IPS-18c (cell line): ENCODE results near the gene ADGRE2.
"Not testable (repeated sequence)": the region's sequence is repeated elsewhere in the genome, so short reads cannot be mapped to it uniquely, and the experiment has no call there.

Experiments used
- H3K4me3 ChIP-seq: 2 replicates; pipeline ENCODE4 v1.7.0; 2013; ENCODE audit warnings: low read depth, mild to moderate bottlenecking, low read length, moderate library complexity; ENCODE audit not compliant: insufficient read depth
- H3K9me3 ChIP-seq: one replicate; pipeline ENCODE4 v1.6.1; 2013; ENCODE audit warnings: mild to moderate bottlenecking, low read length, moderate library complexity; ENCODE audit not compliant: control insufficient read depth, insufficient read depth

Gene ADGRE2

DNA sequence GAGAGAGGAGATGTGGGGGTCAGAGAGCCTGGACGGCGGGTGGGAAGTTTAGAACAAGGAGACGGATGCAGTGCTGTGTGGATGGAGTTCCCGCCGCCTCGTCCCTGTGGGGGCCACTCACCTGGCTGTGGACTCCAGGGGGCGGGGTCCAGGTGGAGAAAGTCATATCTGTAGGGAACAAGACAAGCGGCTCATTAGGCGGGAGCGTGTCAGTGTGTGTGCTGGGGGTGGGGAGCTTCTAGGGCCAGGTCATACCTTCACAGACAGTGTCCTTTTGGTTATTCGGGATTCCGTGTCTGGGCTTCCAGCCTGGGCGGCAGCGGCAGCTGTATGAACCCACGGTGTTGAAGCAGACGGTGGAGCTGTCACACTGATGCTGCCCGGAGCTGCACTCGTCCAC is 13.0 kb downstream of the ADGRE2 start:
- not testable (repeated sequence) for H3K9me3 ChIP-seq, H3K4me3 ChIP-seq

DNA sequence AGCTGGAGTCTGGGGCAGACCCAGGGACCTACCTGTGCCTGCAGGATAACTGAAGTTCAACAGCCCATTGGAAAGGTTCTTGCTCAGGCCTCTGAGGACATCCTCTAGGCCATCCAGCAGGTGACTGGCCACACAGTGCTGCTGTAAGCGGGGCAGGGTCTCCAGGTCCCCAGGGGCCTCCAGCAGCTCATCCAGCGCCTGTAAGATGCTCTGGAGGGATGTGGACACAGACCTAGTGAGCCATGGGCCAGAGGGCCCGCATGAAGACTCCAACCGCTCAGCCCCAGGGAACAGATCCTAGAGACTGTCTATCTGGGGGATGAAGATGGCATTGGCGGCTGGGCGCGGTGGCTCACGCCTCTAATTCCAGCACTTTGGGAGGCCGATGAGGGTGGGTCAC is 14.0 kb downstream of the ADGRE2 start:
- Histone ChIP-seq H3K4me3 (no peak overlapping the region), H3K9me3 (no peaks in the 10 kb centered on the region)

DNA sequence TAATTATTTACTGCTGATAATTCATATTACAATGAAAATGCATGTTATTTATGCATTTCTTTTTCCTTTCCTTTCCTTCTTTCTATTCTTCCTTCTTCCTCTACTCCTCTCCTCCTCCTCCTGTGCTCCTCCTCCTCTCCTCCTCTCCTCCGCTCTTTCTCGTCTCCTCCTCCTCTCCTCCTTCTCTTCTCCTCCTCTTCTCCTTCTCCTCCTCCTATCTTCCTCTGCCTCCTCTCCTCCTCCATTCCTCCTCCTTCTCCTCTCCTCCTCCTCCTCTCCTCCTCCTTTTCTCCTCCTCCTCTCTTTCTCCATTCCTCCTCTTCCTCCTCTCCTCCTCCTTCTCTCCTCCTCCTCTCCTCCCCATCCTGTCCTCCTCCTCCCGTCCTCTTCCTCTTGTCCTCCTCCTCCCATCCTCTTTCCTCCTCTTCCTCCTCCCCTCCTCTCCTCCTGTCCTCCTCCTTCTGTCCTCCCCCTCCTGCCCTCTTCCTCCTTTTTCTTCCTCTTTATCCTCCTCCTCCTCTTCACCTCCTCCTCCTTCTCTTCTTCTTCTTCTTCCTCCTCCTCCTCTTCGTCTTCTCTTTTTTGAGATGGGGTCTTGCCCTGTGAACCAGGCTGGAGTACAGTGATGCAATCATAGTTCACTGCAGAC is 14.7 kb downstream of the ADGRE2 start:
- Histone ChIP-seq H3K4me3 (no peak overlapping the region), H3K9me3 (no peaks in the 10 kb centered on the region)

DNA sequence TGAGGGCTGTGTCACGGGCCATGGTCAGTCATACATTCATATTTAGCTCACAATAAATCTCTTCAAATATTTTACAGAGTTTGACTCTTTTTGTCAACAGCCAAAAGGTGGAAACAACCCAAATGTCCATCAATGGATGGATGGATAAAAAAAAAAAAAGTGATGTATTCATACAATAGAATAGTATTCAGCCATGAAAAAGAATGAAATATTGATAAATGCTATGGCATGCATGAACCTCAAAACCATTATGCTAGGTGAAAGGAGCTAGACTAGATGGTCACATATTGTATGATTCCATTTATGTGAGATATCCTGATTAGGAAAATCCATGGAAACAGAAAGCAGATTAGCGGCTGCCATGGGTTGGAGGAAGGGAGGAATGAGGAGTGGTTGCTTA is 16.2 kb downstream of the ADGRE2 start:
- no peaks in the 10 kb centered on the region for H3K9me3 ChIP-seq
- H3K4me3 ChIP-seq, result no peak overlapping the region

DNA sequence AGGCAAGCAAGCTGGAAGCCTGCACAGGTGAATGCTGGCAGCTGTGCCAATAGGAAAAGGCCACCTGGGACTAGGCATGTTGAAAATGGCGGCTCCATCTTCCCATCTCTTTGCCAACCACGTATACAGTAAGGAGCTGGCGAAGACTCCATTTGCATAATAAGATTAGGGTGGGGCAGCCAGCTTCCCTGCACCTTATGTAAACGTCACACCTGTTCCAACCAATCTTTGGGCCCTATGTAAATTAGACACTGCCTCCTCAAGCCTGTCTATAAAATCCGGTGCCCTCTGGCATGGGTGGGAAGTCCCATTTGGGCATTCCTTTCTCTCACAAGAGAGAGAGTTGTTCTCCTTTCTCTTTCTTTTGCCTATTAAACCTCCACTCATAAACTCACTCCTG is 16.8 kb downstream of the ADGRE2 start:
- no peak overlapping the region for H3K4me3 ChIP-seq
- H3K9me3 ChIP-seq, result no peaks in the 10 kb centered on the region

DNA sequence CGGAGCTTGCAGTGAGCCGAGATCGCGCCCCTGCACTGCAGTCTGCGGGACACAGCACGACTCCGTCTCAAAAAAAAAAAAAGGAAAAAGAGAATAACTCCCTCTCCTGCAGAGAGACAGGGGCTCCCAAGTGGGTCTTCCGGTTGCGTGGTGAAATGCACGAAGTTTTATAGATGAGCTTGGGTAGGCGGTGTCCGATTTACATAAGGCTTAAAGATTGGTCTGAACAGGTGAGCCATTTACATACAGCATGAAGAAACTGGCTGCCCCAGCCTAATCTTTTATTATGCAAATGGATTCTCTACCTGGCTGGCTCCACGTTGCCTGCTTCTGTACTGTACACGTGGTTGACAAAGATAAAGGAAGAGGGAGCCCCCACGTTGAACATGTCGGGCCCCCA is 19.5 kb downstream of the ADGRE2 start:
- Histone ChIP-seq H3K9me3 (no peaks in the 10 kb centered on the region), H3K4me3 (no peak overlapping the region)

DNA sequence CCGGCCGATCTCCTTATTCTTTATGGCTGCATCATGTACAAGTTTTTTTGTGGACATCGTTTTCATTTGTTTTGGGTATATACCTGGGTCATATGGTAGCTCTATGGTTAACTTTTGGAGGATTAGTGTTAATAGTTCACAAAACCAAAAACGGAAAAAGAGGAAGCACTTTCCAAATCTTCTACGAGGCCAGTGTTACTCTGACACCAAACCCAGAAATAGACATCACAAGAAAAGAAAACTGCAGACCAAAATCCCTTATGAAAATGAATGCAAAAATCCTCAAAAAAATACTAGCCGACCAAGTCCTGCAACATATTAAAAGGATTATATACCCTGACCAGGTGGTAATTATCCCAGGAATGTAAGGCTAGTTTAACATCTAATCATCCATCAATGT is 29.8 kb downstream of the ADGRE2 start:
- H3K4me3 ChIP-seq, result no peak overlapping the region
- H3K9me3 ChIP-seq, result no peaks in the 10 kb centered on the region

DNA sequence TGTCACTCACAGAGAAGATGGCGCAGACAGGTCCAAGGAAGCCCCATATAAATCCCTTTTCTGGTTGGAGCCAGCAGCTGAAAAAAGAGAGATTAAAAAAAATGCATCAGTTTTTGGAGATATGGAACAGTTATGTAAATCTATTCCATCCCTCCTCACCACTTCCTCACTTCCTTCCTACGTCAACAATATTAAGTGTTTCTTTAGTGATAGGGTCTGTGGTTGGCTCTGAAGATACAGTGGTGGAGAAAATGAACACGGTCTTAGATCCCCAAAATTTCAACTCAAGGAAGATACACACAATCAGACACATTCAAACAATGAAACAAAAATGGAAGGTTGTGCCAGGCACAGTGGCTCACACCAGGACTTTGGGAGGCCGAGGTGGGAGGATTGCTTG is 31.5 kb downstream of the ADGRE2 start:
- Histone ChIP-seq H3K4me3 (no peak overlapping the region), H3K9me3 (peaks cover 4% of the 10 kb centered on the region)

DNA sequence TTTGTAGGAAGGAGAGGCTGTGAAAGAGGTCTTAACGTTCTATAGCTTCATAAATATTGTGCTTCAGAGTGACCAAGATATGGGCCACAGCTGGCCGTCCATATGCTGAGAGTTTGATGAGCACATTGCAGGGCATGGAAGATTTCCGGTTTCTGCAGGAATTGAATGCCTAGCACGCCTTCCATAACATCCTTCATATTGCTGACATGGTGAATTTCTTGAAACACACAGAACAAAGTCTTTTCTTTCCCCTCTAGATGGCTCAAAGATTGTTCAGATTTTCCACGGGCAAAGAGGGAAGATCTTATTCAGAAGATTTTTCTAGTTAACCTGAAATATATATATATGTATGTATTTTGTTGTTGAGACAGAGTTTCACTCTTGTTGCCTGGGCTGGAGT is 42.4 kb downstream of the ADGRE2 start:
- H3K4me3 ChIP-seq, result no peak overlapping the region
- H3K9me3 ChIP-seq, result peaks cover 7% of the 10 kb centered on the region

DNA sequence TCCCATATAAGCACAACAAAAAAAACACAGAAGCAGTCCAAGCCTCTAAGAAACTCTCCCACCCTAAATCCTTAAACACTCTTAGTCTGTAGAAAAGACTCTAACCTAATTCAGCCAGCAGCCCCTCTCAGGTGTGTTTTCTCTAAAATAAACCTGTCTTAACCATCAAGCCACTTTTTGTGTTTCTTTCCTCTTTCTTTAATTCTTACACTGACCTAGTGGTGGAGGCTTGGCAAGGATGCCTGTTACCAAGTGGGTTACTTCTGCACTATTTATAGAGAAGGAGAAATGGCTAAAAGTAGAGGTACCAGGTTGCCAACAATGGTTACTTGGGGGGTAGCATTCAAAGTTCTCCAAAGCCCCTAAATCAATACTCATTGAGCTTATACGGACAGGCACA is 44.8 kb downstream of the ADGRE2 start:
- Histone ChIP-seq H3K4me3 (no peak overlapping the region), H3K9me3 (peaks cover 5% of the 10 kb centered on the region)

DNA sequence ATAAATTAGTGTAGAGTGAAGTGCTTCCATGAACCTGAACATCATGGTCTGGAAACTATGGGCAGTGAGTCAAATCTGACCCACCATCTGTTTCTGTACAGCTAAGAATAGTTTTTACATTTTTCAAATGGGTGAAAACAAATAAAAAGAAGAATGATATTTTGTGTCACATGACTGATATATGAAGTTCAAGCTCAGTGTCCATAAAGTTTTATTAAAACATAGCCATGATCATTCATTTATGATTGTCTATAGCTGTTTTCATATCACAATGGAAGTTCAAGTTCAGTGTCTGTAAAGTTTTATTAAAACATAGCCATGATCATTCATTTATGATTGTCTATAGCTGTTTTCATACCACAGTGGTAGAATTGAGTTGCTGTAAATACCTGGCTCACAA is 45.9 kb downstream of the ADGRE2 start:
- Histone ChIP-seq H3K4me3 (no peak overlapping the region), H3K9me3 (peaks cover 5% of the 10 kb centered on the region)

DNA sequence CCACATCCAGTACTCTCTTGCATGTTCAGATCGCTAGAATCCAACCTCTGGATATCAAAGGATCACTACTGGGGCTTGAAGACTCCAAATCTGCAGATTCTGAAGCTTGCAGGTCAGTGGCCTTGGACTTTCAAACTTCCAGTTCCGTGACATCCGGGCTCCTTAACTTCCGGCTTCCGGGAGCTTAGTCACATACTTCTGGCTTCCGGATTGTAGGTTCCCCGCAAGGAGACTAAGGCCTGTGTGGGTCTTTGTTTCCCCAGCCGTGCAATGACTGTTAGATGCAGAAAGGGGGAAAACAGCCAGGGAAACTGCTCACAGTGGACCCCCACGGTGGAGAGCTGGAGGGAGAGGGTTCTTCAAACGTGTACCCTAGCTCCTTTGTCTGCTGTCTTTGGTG is 47.2 kb downstream of the ADGRE2 start:
- Histone ChIP-seq H3K9me3 (peaks cover 5% of the 10 kb centered on the region), H3K4me3 (0 out of 2 replicates have a peak overlapping the region, but pooled peaks have one; percentile 9)

DNA sequence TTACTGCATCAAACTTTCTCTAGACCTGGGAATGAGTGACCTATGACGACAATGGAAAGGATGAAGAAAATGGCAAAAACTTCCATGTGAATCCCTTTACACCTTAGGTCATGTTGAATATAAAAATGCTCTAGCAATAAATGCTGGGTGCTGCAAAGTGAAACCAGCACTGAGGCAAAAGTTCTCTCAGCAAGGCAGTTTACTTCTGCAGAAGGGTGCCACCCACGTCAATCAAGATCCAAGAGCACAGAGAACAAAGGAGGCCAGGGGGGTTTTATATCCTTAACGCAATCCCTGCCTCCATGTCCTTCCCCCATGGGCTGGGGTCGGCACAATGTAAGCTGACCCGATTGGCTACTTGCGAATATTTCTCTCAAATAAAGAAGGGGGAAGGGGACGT is 49.8 kb downstream of the ADGRE2 start:
- peaks cover under 1% of the 10 kb centered on the region for H3K9me3 ChIP-seq
- no peak overlapping the region for H3K4me3 ChIP-seq

DNA sequence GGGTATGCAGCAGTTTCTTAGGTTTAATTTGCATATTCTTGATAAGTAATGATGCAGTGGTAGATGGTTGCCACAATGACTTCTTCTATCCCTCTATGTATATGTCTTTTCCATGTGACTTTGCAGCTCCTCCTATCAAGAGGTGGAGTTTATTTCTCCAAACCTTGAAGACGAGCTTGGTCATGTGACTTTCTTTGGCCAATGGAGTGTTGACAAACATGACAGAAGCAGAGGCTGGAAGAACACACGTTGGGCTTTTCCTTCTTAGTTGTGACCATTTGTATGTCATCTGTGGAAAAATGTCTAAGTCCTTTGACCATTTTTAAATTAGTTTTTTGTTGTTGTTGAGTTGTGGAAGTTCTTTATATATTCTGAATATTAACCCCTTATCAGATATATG is 56.2 kb downstream of the ADGRE2 start:
- Histone ChIP-seq H3K9me3 (peaks cover 23% of the 10 kb centered on the region), H3K4me3 (no peak overlapping the region)

DNA sequence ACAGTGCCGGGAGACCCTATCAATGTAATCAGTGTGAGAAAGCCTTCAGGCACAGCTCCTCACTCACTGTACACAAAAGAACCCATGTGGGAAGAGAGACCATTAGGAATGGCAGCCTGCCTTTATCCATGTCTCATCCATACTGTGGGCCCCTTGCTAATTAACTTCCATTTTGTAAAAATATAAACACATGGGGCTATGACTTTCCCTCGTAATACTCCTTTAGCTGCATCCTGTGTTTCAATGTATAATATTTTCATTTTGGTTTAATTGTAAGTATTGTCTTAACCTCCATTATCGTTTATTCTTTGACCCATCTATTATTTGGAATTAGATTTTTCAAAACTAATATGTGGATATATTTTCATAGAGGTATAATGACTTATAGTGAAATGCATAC is 59.2 kb downstream of the ADGRE2 start:
- Histone ChIP-seq H3K4me3 (peak overlapping the region; percentile 1; the same call in 1 of the 2 replicates), H3K9me3 (peaks cover 29% of the 10 kb centered on the region)

DNA sequence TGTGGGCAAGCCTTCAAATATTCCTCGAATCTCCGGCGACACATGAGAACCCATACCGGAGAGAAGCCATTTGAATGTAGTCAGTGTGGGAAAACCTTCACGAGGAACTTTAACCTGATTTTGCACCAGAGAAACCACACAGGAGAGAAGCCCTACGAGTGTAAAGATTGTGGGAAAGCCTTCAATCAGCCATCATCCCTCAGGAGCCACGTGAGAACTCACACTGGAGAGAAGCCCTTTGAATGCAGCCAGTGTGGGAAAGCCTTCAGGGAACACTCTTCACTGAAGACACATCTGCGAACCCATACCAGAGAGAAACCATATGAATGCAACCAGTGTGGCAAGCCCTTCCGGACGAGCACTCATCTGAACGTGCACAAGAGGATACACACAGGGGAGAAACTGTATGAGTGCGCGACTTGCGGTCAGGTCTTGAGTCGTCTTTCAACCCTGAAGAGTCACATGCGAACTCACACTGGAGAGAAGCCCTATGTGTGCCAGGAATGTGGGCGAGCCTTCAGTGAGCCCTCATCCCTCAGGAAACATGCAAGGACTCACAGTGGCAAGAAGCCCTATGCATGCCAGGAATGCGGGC is 59.7 kb downstream of the ADGRE2 start:
- peaks cover 29% of the 10 kb centered on the region for H3K9me3 ChIP-seq

DNA sequence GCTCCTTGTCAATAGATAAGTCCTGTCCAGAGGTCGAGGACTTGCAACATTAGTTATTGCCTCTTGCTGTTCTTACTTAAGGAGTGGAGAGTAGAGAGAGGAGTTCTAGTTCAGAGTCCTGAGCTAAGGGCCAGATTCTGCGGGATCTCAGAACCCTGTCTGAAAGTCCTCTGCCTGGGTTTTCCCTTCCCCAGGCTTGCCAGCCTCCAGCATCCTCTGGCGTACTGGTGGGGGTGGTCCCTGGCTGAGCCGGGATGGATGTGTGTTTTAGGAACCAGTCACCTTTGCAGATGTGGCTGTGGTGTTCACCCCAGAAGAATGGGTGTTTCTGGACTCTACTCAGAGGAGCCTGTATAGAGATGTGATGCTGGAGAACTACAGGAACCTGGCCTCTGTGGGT is 62.5 kb downstream of the ADGRE2 start:
- Histone ChIP-seq H3K9me3 (peaks cover 25% of the 10 kb centered on the region), H3K4me3 (no peak overlapping the region)

More for the DNA sequence above, 59.7 kb downstream of the ADGRE2 start:
- H3K4me3 ChIP-seq, result 0 out of 2 replicates have a peak overlapping the region, but pooled peaks have one; percentile 1

DNA sequence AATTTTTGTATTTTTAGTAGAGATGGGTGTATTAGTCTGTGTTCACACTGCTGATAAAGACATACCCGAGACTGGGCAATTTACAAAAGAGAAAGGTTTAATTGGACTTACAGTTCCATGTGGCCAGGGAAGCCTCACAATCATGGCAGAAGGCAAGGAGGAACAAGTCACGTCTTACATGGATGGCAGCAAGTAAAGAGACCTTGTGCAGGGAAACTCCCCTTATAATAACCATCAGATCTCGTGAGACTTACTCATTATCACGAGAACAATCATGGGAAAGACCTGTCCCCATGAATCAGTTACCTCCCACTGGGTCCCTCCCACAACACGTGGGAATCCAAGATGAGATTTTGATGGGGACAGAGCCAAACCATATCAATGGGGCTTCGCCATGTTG is 73.9 kb downstream of the ADGRE2 start:
- H3K9me3 ChIP-seq, result no peaks in the 10 kb centered on the region

DNA sequence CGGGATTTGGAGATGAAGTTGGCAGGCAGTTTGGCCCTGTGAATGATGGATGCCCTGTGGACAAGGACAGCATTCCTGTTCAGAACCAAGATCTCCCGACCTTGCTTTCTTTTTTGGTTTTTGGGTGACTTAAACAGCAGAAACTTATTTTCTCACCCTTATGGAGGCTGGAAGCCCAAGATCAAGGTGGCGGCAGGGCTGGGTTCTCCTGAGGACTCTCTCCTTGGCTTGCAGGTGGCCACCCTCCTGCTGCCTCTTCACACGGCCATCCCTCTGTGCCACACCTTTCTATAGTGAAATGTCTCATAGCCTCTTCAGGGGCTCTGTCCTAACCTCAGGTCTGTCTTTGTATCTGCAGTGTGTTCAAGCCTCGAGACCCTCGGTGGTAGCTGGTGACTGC is 74.5 kb downstream of the ADGRE2 start:
- H3K9me3 ChIP-seq, result no peaks in the 10 kb centered on the region
- no peak overlapping the region for H3K4me3 ChIP-seq

More for the DNA sequence above, 73.9 kb downstream of the ADGRE2 start:
- H3K4me3 ChIP-seq, result no peak overlapping the region
